HK-2 (cell line): ENCODE data around the gene SMAD7.
"Not testable (repeated sequence)": the region's sequence is repeated elsewhere in the genome, so short reads cannot be mapped to it uniquely, and the experiment has no call there.

ENCODE experiments used
- DNase-seq: peaks from one replicate; pipeline ENCODE4 v3.0.0-alpha.2; 2018; ENCODE audit not compliant: unreplicated experiment

Gene SMAD7

GRCh38 chr18:48877941-48878340 is 72.8 kb downstream of the SMAD7 start:
- DNase-seq = no peak

GRCh38 chr18:48876590-48876989 is 74.2 kb downstream of the SMAD7 start:
- no peak for DNase-seq

- DNase-seq = peak; percentile 63
Measured at GRCh38 chr18:48875942-48876511, 74.7 kb downstream of the SMAD7 start.

GRCh38 chr18:48875314-48875941 is 75.3 kb downstream of the SMAD7 start:
- DNase-seq = no peak

- no peak for DNase-seq
Measured at GRCh38 chr18:48874701-48875162, 76.0 kb downstream of the SMAD7 start.

- DNase-seq = no peak
Measured at GRCh38 chr18:48874233-48874632, 76.5 kb downstream of the SMAD7 start.

- no peak for DNase-seq
Measured at GRCh38 chr18:48872234-48873145, 78.3 kb downstream of the SMAD7 start.

- no peak for DNase-seq
Measured at GRCh38 chr18:48871391-48872166, 79.2 kb downstream of the SMAD7 start.

GRCh38 chr18:48870926-48871325 is 79.8 kb downstream of the SMAD7 start:
- DNase-seq = not testable (repeated sequence)
